ENCODE measurements around the gene GATAD2A.

Gene GATAD2A

GRCh38 chr19:19371059-19371458 lies 34.4 kb upstream of the GATAD2A start:
- TF ChIP-seq CTCF (IDR thresholded peaks at IDR 0.05) = no peak

DNA sequence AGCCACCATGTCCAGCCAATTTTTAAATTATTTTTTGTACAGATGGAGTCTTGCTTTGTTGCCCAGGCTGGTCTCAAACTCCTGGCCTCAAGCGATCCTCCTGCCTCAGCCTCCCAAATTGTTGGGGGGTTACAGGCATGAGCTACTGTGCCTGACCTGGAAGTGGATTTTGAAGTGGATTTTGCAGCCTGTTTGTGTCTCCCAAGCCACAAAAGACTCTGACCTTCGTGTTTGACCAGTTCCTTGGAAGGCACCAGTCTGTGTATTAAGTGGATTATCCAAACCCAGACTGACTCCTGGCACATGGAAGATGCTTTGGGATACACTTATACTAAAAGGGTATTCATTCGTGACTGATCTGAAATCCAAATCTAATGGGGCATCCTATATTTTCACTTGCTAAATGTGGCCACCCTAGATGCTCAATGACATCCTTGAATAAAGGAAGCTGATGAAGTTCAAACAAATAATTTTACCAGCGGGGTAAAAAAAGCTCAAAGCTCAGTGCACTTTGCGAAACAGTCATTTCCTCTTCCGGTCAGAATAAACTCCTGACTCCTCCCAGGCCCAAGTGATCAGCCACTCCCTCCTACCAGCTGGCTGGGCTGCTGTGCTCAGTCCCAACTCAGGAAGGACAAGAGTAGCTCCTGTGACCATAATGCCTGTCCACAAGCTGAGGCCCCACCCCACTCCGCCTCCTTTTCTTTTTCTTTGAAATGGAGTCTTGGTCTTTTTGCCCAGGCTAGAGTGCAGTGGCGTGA lies 32.6 kb upstream of the GATAD2A start:
- no peak for TF ChIP-seq CTCF (IDR thresholded peaks at IDR 0.05)

GRCh38 chr19:19379527-19379926 lies 25.9 kb upstream of the GATAD2A start:
- TF ChIP-seq CTCF (IDR thresholded peaks at IDR 0.05) = no peak

- no peak for TF ChIP-seq CTCF (IDR thresholded peaks at IDR 0.05)
Measured at GRCh38 chr19:19381007-19381926, 24.2 kb upstream of the GATAD2A start.

- TF ChIP-seq CTCF (IDR thresholded peaks at IDR 0.05) = no peak
Measured at GRCh38 chr19:19382118-19382517, 23.4 kb upstream of the GATAD2A start.

DNA sequence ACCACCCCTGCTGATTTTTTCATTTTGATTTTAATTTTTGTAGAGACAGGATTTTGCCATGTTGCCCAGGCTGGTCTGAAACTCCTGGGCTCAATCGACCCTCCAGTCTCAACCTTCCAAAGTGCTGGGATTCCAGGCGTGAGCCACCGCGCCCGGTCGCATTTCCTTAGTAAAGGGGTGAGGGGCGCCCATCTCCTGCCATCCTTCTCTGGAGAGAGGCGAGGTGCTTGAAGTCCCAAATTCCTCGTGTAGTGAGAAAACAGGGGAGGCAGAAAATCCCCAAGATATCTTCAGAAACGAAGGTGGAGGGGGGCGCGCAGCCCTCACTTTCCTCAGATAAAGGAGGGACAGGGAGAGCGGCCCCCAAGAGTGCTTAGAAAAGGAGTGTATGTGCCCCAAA lies 21.0 kb upstream of the GATAD2A start:
- no peak for TF ChIP-seq CTCF (IDR thresholded peaks at IDR 0.05)

- no peak for TF ChIP-seq CTCF (IDR thresholded peaks at IDR 0.05)
Measured at GRCh38 chr19:19385131-19385895, 20.2 kb upstream of the GATAD2A start.

Measured in LNCAP (cell line).